GM13976 (cell line): Measurements from ENCODE around the gene LSM3.
A peak's percentile ranks its signal among the peaks of the same experiment; 100 is the strongest.

ENCODE experiments used
- DNase-seq: peaks from one replicate; pipeline ENCODE4 v3.0.0; 2012; ENCODE audit warnings: low spot score
- in situ Hi-C: fragments of 300-500 bp; cut with MboI; formaldehyde crosslinking; loops from one replicate; pipeline ENCODE4 v1.12.0; 2022; ENCODE audit warnings: low sequenced_read_pairs, mixed read lengths, inconsistent platforms; ENCODE audit not compliant: unreplicated experiment
- TF ChIP-seq, protein P1 (sequence below): IDR thresholded peaks from 2 replicates; pipeline ENCODE4 v1.5.1; 2012; ENCODE audit warnings: borderline replicate concordance, mild to moderate bottlenecking; ENCODE audit not compliant: insufficient read depth; ENCODE audit errors: extremely low read depth, missing control alignments, control extremely low read depth

The LSM3 gene

GRCh38 chr3:14141602-14142341 is 36.8 kb upstream of the LSM3 start:
- no peak for DNase-seq
- TF ChIP-seq, protein P1, sequence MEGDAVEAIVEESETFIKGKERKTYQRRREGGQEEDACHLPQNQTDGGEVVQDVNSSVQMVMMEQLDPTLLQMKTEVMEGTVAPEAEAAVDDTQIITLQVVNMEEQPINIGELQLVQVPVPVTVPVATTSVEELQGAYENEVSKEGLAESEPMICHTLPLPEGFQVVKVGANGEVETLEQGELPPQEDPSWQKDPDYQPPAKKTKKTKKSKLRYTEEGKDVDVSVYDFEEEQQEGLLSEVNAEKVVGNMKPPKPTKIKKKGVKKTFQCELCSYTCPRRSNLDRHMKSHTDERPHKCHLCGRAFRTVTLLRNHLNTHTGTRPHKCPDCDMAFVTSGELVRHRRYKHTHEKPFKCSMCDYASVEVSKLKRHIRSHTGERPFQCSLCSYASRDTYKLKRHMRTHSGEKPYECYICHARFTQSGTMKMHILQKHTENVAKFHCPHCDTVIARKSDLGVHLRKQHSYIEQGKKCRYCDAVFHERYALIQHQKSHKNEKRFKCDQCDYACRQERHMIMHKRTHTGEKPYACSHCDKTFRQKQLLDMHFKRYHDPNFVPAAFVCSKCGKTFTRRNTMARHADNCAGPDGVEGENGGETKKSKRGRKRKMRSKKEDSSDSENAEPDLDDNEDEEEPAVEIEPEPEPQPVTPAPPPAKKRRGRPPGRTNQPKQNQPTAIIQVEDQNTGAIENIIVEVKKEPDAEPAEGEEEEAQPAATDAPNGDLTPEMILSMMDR, result no peak
- in situ Hi-C loops, result no loop called here

DNA sequence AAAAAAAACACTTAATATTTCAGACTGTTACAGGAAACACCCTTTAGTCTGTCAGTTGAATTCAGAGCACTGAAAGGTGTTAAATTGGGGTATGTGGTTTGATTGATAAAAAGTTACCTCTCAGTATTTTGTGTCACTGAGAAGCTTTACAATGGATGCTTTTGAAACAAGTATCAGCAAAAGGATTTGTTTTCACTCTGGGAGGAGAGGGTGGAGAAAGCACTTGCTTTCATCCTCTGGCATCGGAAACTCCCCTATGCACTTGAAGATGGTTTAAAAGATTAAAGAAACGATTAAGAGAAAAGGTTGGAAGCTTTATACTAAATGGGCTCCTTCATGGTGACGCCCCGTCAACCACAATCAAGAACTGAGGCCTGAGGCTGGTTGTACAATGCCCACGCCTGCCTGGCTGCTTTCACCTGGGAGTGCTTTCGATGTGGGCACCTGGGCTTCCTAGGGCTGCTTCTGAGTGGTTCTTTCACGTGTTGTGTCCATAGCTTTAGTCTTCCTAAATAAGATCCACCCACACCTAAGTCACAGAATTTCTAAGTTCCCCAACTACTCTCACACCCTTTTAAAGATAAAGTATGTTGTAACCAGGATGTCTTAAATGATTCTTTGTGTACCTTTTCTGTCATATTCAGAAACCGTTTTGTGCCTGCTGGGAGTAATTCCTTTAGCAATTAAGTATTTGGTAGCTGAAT is 35.9 kb upstream of the LSM3 start:
- in situ Hi-C loops, result no loop called here
- TF ChIP-seq, protein P1, result no peak
- DNase-seq, result no peak

GRCh38 chr3:14143271-14144225 is 35.1 kb upstream of the LSM3 start:
- DNase-seq, result no peak
- TF ChIP-seq, protein P1, result no peak
- in situ Hi-C loops, result no loop called here

GRCh38 chr3:14144423-14145075 is 34.1 kb upstream of the LSM3 start:
- DNase-seq, result peak; percentile 93
- TF ChIP-seq, protein P1, result no peak
- in situ Hi-C loops, result no loop called here

- in situ Hi-C loops, result no loop called here
- no peak for DNase-seq
- TF ChIP-seq, protein P1, result no peak
Measured at GRCh38 chr3:14145236-14145635, 33.4 kb upstream of the LSM3 start.
